HG02973 (cell line): Measurements from ENCODE around the gene NFATC2.

ENCODE experiments used
- ATAC-seq: cut with Tn5 transposase; IDR thresholded peaks from one replicate; pipeline ENCODE4 v1.9.1; 2021; ENCODE audit warnings: moderate library complexity; ENCODE audit not compliant: unreplicated experiment

The NFATC2 gene

GRCh38 chr20:51399006-51399890 lies 143.3 kb downstream of the NFATC2 start:
- no peak for ATAC-seq

- ATAC-seq = no peak
These were observed 144.0 kb downstream of the NFATC2 start for GRCh38 chr20:51398552-51398951.

GRCh38 chr20:51398083-51398482 lies 144.4 kb downstream of the NFATC2 start:
- no peak for ATAC-seq

GRCh38 chr20:51397137-51397536 lies 145.4 kb downstream of the NFATC2 start:
- ATAC-seq = no peak

GRCh38 chr20:51396365-51396909 lies 146.1 kb downstream of the NFATC2 start:
- ATAC-seq = no peak

- no peak for ATAC-seq
These were observed 147.8 kb downstream of the NFATC2 start for GRCh38 chr20:51394706-51395105.

- ATAC-seq = no peak
These were observed 148.9 kb downstream of the NFATC2 start for GRCh38 chr20:51393571-51393970.

- ATAC-seq = no peak
These were observed 149.8 kb downstream of the NFATC2 start for GRCh38 chr20:51392614-51393186.

GRCh38 chr20:51391926-51392325 lies 150.6 kb downstream of the NFATC2 start:
- ATAC-seq = no peak

GRCh38 chr20:51389543-51390264 lies 152.8 kb downstream of the NFATC2 start:
- ATAC-seq = no peak

- ATAC-seq = no peak
These were observed 153.6 kb downstream of the NFATC2 start for GRCh38 chr20:51388756-51389542.

GRCh38 chr20:51388227-51388626 lies 154.3 kb downstream of the NFATC2 start:
- no peak for ATAC-seq

GRCh38 chr20:51387125-51387875 lies 155.2 kb downstream of the NFATC2 start:
- ATAC-seq = no peak

- ATAC-seq = no peak
These were observed 155.9 kb downstream of the NFATC2 start for GRCh38 chr20:51386586-51386985.

GRCh38 chr20:51385646-51386530 lies 156.6 kb downstream of the NFATC2 start:
- no peak for ATAC-seq

- no peak for ATAC-seq
These were observed 157.6 kb downstream of the NFATC2 start for GRCh38 chr20:51384875-51385274.

GRCh38 chr20:51383891-51384510 lies 158.5 kb downstream of the NFATC2 start:
- no peak for ATAC-seq

GRCh38 chr20:51382986-51383821 lies 159.3 kb downstream of the NFATC2 start:
- no peak for ATAC-seq
